HG02885 (cell line): ENCODE data around the gene ATP13A3.

Experiments
- ATAC-seq: cut with Tn5 transposase; IDR thresholded peaks from one replicate; pipeline ENCODE4 v1.9.1; 2021; ENCODE audit warnings: mild to moderate bottlenecking; ENCODE audit not compliant: unreplicated experiment, poor library complexity

Gene ATP13A3

DNA sequence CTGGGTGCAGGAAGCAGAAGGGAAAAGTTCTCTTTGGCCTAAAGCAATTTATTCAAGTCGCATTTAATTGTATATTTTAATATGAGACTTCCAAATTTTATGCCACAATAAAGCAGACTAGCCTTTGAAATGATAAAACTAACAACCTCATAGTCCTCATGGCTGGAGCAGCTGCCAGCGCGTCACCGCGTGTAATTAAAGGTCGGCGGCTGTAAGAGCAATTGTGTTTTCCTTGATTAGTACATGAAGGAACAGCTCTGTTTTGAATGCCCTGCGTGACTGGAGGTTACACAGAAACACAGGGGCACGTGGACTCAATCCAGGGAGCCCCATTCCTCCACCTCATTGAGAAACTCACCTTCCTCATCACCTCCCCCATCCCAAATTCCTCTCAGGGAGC, 107.2 kb downstream of the ATP13A3 start:
- no peak for ATAC-seq

GRCh38 chr3:194379231-194379630, 107.6 kb downstream of the ATP13A3 start:
- ATAC-seq = no peak

DNA sequence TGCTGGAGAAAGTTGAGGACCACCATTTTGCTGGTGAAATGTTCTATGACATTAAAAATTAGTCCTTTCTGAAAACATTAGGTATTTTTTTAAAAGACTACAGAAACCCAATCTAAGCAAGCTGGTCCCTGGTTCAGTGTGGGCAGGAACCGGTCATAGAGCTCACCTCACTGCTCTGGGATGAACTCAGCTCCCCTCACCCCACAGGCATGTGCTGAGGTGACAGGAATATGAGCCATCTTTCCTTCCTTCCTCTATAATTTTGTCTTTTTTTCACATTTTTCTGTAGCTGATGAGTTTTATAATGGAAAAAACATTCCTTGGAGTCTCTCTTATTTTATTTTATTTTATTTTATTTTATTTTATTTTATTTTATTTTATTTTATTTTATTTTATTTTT, 109.1 kb downstream of the ATP13A3 start:
- ATAC-seq = no peak

DNA sequence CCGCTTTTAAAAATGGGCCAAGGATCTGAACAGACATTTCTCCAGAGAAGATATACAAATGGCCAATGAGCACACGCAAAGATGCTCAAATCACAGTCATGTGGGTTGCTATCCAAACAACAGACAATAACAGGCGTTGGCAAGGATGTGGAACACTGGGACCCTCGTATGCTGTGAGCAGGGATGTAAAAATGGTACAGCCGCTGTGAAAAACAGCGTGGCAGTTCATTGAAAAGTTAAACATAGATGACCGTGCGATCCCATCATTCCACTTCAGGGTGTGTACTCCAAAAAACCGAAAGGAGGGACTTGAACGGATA, 110.6 kb downstream of the ATP13A3 start:
- no peak for ATAC-seq

- ATAC-seq = no peak
Measured at GRCh38 chr3:194375473-194376240, 111.1 kb downstream of the ATP13A3 start.

GRCh38 chr3:194374935-194375334, 111.9 kb downstream of the ATP13A3 start:
- no peak for ATAC-seq

GRCh38 chr3:194373899-194374298, 112.9 kb downstream of the ATP13A3 start:
- ATAC-seq = no peak

DNA sequence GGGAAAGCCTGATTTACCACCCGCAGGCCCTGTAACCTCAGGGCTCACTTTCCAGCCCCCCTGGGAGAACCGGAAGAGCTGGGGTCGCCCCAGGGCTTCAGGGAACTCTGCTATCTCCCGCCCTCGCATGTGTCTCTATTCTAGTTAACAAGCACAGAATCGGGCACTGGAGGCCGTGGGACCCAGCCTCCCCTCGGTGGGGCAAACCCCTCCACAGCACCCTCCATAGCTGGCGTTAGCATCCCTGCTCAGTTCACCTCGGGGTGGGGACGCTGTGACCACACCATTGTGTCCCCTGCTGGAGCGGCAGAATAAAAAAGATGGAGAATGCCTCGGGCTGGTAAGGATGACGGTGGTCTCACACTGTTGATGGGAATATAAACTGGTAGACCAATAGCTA, 113.8 kb downstream of the ATP13A3 start:
- ATAC-seq = no peak

DNA sequence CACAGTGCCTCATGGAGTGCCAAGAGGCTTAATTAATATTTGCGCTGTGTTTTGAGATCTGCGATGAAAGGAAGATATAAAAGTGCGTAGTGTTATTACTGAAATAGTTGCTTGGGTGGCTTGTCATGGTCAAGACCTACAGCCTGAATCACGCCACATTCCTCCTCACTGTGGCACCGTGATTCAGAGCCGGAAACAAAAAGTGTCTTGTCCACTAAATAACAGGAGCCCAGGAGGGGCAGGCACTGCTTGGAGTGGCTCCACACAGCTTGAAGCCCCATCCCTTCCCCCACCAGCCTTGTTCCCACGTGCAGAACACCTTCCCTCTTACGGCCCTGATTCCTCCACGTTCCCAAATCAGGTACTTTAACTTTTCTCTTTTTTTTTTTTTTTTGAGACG, 116.0 kb downstream of the ATP13A3 start:
- no peak for ATAC-seq

- ATAC-seq = no peak
Measured at GRCh38 chr3:194369522-194370279, 117.1 kb downstream of the ATP13A3 start, which contains the start of gene LRRC15. TSS of gene LRRC15 (minus strand) at chr3:194369743. CDS start at chr3:194361043, 8,700 bp downstream.

- ATAC-seq = no peak
Measured at GRCh38 chr3:194368918-194369317, 117.9 kb downstream of the ATP13A3 start.

DNA sequence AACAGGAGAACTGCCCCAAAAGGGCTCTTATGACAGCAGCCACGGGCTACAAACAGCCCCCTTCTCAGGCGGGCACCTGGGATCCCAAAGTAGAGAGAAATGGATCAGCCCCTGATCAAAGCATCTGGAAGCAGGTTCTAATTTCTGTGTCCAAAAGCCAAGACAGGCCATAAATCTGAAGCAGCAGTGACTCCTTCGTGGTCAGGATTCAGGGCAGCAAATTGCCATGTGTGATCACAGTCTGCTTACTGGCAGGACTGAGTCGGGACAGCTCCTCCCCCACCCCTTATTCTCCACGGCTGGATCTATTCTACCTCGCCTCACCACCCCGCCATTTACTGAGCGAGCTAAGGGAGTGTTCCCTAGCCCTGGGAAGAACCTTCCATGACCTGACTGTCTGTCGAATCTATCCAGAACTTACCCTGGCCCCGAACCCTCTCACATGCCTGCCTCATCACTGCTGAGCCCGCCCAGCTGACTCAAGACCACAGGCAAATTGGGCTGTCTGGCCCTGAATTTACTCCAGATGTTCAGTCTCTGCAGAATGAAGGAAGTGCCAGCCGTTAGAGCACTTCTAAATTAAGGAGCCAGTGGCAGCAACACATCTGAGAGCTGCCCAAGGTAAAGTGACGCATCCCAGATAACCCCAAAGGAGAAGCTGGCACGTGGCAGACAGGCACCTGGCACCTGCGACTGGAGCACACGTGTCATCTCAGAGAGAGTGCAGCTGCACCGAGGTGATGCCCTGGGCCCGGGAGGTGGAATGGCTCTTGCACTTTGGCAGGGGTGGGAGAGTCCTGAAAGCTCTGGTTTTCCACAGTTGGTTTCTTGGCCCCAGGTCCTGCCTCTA, 118.6 kb downstream of the ATP13A3 start:
- ATAC-seq = no peak

- no peak for ATAC-seq
Measured at GRCh38 chr3:194365978-194366490, 120.8 kb downstream of the ATP13A3 start.

GRCh38 chr3:194365526-194365925, 121.3 kb downstream of the ATP13A3 start:
- ATAC-seq = no peak

DNA sequence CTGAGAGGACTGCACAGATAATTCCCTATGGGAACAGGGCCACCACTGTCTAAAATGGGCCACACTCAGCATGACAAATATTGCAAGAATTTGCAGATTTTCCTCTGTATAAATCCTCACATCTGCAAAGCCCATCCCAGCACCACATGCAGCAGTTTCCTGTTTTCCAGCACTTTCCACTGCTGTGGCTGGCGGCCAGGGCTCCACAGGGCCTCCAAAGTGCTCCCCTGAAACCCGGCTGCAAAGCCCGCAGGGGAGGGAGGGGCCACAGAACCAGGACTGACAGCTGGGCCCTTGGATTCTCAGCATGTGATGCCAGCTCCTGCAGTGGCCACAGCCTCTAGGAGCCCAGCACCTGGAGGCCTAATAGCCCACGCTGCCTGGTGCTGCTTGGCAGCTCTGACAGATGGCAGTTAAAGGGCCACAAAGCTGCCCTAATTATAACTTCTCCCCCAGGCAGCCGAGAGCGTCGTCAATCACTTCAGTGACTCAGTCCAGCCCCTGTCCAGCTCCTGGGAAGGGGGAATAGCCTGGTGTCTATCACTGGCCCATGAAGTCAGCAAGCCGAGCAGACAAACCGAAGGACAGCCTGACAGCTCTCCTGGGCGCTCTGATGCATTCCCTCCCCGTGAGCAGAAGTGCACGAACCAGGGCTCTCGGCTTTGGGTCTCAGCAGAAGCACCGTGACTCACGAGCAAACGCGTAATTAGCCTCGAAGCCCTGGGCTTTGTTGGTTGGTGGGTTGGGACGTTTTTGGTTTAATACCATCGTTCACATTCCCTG, 122.0 kb downstream of the ATP13A3 start:
- ATAC-seq = no peak

- ATAC-seq = no peak
Measured at GRCh38 chr3:194364314-194364651, 122.5 kb downstream of the ATP13A3 start.

DNA sequence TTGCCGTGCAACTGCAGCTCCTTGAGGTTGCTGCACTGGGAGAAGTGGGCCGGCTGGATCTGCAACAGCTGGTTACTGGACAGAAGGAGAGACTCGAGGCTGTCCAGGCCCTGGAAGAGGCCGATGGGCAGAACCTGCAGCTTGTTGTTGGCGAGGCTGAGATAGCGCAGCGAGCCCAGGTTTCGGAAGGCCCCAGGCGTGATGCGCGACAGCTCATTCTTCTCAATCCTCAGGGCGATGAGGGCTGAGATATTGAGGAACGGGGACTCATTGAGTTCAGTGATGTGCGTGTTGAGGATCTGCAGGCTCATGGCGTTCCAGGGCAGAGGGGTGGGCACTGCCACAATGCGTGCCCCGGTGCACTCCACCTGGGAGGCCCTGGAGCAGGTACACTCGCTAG, 126.2 kb downstream of the ATP13A3 start:
- no peak for ATAC-seq

DNA sequence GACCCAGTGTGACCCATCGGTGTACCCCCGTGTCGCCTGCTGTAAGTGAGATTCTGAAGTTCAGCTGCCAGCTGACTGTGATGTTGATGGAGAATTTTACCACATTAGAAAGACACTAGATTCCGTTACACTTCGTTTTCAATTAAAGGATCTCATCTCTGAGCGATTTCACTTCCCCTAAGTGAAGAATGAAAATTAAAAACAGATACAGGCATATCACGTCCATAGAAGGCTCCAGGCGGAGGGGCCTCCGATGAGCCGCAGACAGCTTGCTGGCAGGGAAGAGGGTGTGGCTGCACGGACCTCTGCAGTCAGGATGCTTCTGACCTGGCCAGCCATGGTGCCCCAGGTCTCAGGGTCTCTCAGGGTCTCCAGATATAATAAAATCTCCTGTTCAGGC, 129.1 kb downstream of the ATP13A3 start:
- ATAC-seq = no peak

DNA sequence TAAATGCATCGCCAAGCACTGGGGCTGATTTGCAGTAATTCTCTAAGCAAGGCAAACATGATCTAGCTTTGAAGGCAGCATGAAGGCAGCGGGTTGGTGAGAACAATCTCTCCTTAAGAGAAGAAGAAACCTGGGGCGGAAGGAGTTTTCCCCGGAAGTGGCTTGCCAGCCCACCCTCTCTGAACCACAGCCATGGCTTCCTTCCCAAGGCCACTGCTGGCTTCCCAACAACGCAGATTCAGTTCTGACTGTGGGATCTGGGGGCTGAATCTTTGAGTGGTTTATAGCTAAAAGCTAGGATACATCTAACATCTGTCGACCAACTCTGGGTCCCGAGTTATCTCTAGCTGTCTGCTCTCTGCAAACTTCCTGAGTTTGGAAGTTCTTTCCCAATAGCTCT, 131.4 kb downstream of the ATP13A3 start:
- ATAC-seq = no peak

DNA sequence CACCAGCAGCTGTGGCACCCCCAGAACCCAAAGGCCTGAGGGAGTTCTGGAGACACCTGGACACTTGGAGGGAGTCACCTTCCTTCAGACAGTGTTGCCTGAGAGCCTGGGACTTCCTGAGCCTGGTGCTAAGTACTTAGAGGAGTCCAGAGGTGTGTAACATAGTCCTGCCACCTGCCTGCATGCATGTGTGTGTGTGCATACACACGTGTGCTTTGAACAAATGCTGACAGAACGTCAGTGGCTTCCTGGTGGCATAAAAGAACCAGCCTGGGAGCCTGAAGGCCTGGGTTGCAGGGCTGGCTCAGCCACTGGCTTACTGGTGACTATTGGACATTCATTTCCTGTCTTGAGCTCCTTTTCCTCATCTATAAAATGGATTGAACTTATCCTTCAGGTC, 132.5 kb downstream of the ATP13A3 start:
- ATAC-seq = no peak
